ENCODE results near the gene NPAS3.

NPAS3 gene

DNA sequence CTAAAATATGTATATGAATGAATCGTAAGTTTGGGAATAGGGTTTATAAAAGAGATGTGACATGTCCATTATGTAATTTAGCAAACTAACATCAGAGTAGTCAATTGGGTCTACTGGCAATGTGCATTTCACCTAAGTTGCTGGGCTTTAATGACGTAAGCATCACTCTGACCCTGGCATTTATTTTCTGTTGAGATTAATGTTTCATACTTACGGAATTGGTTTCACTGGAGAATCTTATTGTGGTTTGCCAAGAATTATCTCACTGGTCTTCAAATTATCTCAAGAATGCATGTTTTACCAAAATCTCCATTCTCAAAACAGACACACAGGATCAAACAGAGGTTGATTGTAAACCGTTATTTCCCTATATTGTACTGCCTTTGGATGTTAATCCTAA is 437.1 kb downstream of the NPAS3 start:
- Histone ChIP-seq H3K27me3 (ENCODE audit: low read depth) (peaks cover 6% of the 10 kb centered on the region), H3K4me3 (no peak overlapping the region), H3K4me1 (no peaks in the 10 kb centered on the region), H3K36me3 (replicated peaks) (no peaks in the 10 kb centered on the region), H3K9me3 (no peaks in the 10 kb centered on the region)
- DNase-seq (ENCODE audit: low spot score in 2 of 2) = no peak
- in situ Hi-C loops (cut with MboI; ENCODE audit: low sequenced_read_pairs) = no loop called here

DNA sequence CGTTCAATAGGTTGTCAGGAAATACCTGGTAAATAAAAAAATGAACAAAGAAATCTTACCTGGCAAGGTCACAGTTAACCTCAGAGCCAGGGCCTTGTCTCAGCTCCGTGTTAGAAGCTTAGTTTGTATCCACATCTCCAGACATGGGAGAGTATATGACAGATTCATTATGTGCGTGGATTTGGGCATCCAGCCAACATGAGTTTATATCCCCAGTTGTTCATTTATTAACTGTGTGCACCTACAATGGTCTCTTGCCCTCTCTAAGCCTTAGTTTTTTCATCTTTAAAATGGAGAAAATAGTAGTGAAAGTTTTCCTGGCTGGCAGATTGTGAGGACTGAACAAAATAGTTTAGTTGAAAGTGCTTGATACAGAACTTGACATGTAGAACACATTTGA is 437.8 kb downstream of the NPAS3 start:
- Histone ChIP-seq H3K4me1 (no peaks in the 10 kb centered on the region), H3K4me3 (no peak overlapping the region), H3K9me3 (no peaks in the 10 kb centered on the region), H3K36me3 (replicated peaks) (no peaks in the 10 kb centered on the region), H3K27me3 (ENCODE audit: low read depth) (peaks cover 6% of the 10 kb centered on the region)
- in situ Hi-C loops (cut with MboI; ENCODE audit: low sequenced_read_pairs) = no loop called here
- no peak for DNase-seq (ENCODE audit: low spot score in 2 of 2)

DNA sequence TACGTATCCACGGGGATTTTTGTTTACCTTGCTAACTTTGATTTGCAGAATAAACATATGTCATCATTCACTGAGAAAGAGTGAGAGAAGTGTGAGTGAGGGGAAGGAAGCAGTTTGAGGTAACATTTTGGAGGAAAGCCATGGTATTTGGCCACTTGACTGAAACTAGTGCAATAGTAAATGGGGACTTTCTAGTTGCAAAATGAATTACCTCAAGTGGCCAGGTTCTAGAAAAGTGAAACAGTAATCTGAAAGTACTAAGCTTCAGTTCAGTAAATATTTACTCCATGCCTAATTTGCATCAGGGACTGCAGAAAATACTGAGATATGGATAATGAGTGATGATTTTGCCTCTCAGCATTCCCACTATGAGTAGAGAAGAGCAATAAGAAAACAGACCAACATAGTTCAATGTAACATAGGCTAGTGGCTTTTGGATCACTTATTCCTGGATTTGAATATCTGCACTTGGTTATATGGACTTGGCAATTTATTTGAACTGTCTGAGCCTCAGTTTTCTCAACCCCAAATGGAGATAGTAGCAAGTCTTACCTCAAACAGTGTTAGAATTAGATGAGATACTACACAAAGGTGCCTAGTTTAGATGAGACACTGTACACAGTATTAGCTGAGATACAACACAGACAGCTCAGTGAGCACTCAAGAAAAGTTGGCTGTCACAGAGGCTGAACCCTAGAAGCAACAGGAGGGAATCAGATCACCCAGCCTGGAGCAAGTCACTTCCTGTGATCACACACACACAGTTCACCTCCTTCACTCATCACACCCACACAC is 439.1 kb downstream of the NPAS3 start:
- no peaks in the 10 kb centered on the region for H3K4me1 ChIP-seq
- in situ Hi-C loops (cut with MboI; ENCODE audit: low sequenced_read_pairs) = no loop called here
- H3K36me3 ChIP-seq (replicated peaks) = no peaks in the 10 kb centered on the region
- H3K27me3 ChIP-seq (ENCODE audit: low read depth) = peaks cover 6% of the 10 kb centered on the region
- H3K4me3 ChIP-seq = no peak overlapping the region
- DNase-seq (ENCODE audit: low spot score in 2 of 2) = no peak
- H3K9me3 ChIP-seq = no peaks in the 10 kb centered on the region

GRCh38 chr14:33381717-33382116 is 443.0 kb downstream of the NPAS3 start:
- Histone ChIP-seq H3K36me3 (replicated peaks) (no peaks in the 10 kb centered on the region), H3K27me3 (ENCODE audit: low read depth) (no peaks in the 10 kb centered on the region; the same call in 1 of the 2 replicates), H3K9me3 (no peaks in the 10 kb centered on the region), H3K4me1 (no peaks in the 10 kb centered on the region), H3K4me3 (no peak overlapping the region)
- in situ Hi-C loops (cut with MboI; ENCODE audit: low sequenced_read_pairs) = no loop called here
- DNase-seq (ENCODE audit: low spot score in 2 of 2) = no peak

DNA sequence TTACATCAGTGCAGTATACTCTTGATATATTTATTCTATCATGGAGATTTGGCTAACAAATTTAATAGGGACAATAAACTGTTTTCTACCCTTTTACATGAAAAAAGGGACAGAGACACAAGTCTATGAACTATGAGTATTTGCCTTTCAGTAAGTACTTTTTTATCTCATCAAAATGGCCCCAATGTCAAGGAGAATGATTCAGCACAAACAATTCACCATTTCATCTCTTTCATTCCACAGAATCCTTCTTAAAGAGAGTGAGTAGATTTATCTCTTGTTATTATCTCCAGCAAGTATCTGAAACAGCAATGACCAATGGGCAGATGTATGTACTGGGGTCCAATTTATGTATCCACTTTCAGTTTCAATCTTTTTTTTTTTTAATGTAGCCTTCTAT is 447.5 kb downstream of the NPAS3 start:
- no peaks in the 10 kb centered on the region for H3K36me3 ChIP-seq (replicated peaks)
- in situ Hi-C loops (cut with MboI; ENCODE audit: low sequenced_read_pairs) = no loop called here
- H3K4me3 ChIP-seq = no peak overlapping the region
- peaks cover 4% of the 10 kb centered on the region; the same call in 1 of the 2 replicates for H3K27me3 ChIP-seq (ENCODE audit: low read depth)
- no peaks in the 10 kb centered on the region for H3K9me3 ChIP-seq
- no peak for DNase-seq (ENCODE audit: low spot score in 2 of 2)
- no peaks in the 10 kb centered on the region for H3K4me1 ChIP-seq

GRCh38 chr14:33386781-33387180 is 448.1 kb downstream of the NPAS3 start:
- DNase-seq (ENCODE audit: low spot score in 2 of 2) = no peak
- Histone ChIP-seq H3K27me3 (ENCODE audit: low read depth) (peaks cover 4% of the 10 kb centered on the region; the same call in 1 of the 2 replicates), H3K4me1 (no peaks in the 10 kb centered on the region), H3K9me3 (no peaks in the 10 kb centered on the region), H3K4me3 (no peak overlapping the region), H3K36me3 (replicated peaks) (no peaks in the 10 kb centered on the region)
- in situ Hi-C loops (cut with MboI; ENCODE audit: low sequenced_read_pairs) = no loop called here

DNA sequence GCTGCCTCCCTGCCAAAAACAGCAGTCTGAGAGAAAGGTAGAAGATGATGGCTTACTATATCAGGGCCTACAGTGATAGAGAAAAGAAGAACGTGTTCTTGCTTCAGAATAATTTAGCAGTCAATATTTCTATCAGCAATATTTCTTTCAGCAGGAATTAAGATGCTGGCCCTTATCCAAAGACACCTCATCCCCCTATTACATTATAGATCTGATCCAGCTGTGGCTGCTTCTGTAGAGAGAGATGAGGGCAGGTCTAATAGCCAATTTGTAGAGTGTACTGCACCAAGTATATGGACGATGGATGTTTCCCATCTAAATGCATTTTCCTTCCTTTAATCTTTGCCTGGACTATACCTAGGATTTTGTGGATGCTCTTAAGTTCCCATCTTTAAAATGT is 451.7 kb downstream of the NPAS3 start:
- Histone ChIP-seq H3K4me1 (no peaks in the 10 kb centered on the region), H3K9me3 (no peaks in the 10 kb centered on the region), H3K36me3 (replicated peaks) (no peaks in the 10 kb centered on the region), H3K4me3 (no peak overlapping the region), H3K27me3 (ENCODE audit: low read depth) (peaks cover 4% of the 10 kb centered on the region; the same call in 1 of the 2 replicates)
- in situ Hi-C loops (cut with MboI; ENCODE audit: low sequenced_read_pairs) = no loop called here
- DNase-seq (ENCODE audit: low spot score in 2 of 2) = no peak

DNA sequence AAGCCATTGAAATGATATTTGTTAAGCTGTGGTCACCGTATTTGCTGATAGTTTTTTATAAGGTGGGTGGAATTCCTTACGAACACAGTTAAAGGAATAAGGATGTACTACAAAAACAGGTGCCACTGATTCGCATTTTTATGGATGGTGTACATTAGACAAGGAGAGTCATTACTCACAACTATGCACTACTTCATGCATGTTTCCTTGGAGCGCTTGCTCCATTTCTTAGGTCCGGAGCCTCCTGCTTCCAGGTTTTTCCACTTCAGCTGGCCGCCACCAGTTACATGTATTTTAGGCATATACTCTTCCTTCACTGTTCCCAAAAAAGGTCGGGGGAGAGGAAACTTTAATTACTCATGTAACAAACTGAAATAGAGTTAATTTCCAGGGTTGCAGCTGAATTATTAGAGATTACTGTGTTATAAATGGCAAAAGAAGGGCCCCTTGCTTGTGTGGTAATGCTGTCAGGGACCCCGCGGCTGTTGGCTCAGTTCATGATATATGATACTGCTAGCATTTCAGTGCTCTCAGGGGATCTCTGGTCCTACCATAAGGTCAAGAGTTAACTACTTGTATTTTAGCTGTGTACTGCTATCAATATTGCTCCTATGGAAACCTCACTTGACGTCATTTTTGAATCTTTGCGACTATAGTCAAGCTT is 454.7 kb downstream of the NPAS3 start:
- no peaks in the 10 kb centered on the region for H3K9me3 ChIP-seq
- H3K4me1 ChIP-seq = no peaks in the 10 kb centered on the region
- H3K36me3 ChIP-seq (replicated peaks) = no peaks in the 10 kb centered on the region
- in situ Hi-C loops (cut with MboI; ENCODE audit: low sequenced_read_pairs) = no loop called here
- no peak for DNase-seq (ENCODE audit: low spot score in 2 of 2)
- H3K4me3 ChIP-seq = no peak overlapping the region
- H3K27me3 ChIP-seq (ENCODE audit: low read depth) = peaks cover 9% of the 10 kb centered on the region

DNA sequence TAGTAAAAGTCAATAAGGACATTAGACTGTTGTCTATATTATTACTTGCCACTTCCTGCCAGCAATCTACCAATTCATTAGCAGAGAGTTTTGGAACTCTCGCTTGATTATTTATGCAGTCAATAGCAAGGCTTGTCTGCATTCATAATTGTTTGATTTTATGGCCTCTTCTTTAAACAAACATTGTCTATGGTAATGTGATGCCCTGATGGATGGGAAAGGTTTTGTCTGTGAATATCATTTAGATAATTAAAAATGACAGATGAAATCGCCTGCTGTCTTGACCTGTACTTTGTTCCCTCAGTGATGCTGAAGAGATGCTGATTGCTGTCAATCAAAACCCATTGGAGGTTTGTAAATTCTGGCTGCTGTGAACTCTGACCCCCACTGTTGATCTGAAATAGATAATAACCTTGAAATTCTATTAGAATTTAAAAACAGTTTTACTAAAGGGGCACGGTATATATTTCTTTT is 455.3 kb downstream of the NPAS3 start:
- H3K4me1 ChIP-seq = no peaks in the 10 kb centered on the region
- no peaks in the 10 kb centered on the region for H3K9me3 ChIP-seq
- no peaks in the 10 kb centered on the region for H3K36me3 ChIP-seq (replicated peaks)
- no peak for DNase-seq (ENCODE audit: low spot score in 2 of 2)
- H3K27me3 ChIP-seq (ENCODE audit: low read depth) = peaks cover 6% of the 10 kb centered on the region
- in situ Hi-C loops (cut with MboI; ENCODE audit: low sequenced_read_pairs) = no loop called here
- no peak overlapping the region for H3K4me3 ChIP-seq

- H3K9me3 ChIP-seq = peaks cover 5% of the 10 kb centered on the region; the same call in 1 of the 2 replicates
- H3K36me3 ChIP-seq (replicated peaks) = no peaks in the 10 kb centered on the region
- no peak for DNase-seq (ENCODE audit: low spot score in 2 of 2)
- peaks cover 6% of the 10 kb centered on the region for H3K27me3 ChIP-seq (ENCODE audit: low read depth)
- no peaks in the 10 kb centered on the region for H3K4me1 ChIP-seq
- H3K4me3 ChIP-seq = no peak overlapping the region
- in situ Hi-C loops (cut with MboI; ENCODE audit: low sequenced_read_pairs) = no loop called here
Observed at GRCh38 chr14:33401311-33401710, 462.6 kb downstream of the NPAS3 start.

- in situ Hi-C loops (cut with MboI; ENCODE audit: low sequenced_read_pairs) = no loop called here
- H3K9me3 ChIP-seq = peaks cover 5% of the 10 kb centered on the region; the same call in 1 of the 2 replicates
- H3K36me3 ChIP-seq (replicated peaks) = no peaks in the 10 kb centered on the region
- H3K4me1 ChIP-seq = no peaks in the 10 kb centered on the region
- no peak for DNase-seq (ENCODE audit: low spot score in 2 of 2)
- no peak overlapping the region for H3K4me3 ChIP-seq
- H3K27me3 ChIP-seq (ENCODE audit: low read depth) = peaks cover 2% of the 10 kb centered on the region; the same call in 1 of the 2 replicates
Observed at GRCh38 chr14:33402604-33403003, 463.9 kb downstream of the NPAS3 start.

DNA sequence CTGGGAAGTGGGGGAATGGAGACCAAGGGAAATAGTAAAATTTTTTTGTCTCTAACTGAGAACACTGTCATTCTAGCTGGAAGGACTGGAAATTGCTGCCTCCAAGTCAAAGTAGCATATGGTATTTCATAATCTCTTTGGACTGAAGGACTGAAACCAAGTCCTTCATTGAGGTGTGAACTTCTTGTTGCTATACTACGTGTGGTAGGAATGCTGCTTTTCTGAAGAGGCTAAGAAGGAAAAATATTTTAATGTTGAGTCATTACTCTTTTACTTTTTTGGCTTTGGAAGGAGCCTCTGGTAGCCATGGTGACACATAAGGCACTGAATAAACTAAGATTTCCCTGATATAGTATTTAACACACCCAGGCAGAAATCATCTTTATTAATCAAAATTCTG is 465.4 kb downstream of the NPAS3 start:
- Histone ChIP-seq H3K27me3 (ENCODE audit: low read depth) (no peaks in the 10 kb centered on the region; the same call in 1 of the 2 replicates), H3K4me1 (no peaks in the 10 kb centered on the region), H3K36me3 (replicated peaks) (no peaks in the 10 kb centered on the region), H3K4me3 (no peak overlapping the region), H3K9me3 (peaks cover 5% of the 10 kb centered on the region; the same call in 1 of the 2 replicates)
- DNase-seq (ENCODE audit: low spot score in 2 of 2) = no peak
- in situ Hi-C loops (cut with MboI; ENCODE audit: low sequenced_read_pairs) = no loop called here

- in situ Hi-C loops (cut with MboI; ENCODE audit: low sequenced_read_pairs) = no loop called here
- Histone ChIP-seq H3K4me3 (no peak overlapping the region), H3K36me3 (replicated peaks) (no peaks in the 10 kb centered on the region), H3K4me1 (no peaks in the 10 kb centered on the region), H3K9me3 (peaks cover 5% of the 10 kb centered on the region; the same call in 1 of the 2 replicates), H3K27me3 (ENCODE audit: low read depth) (no peaks in the 10 kb centered on the region; the same call in 1 of the 2 replicates)
- DNase-seq (ENCODE audit: low spot score in 2 of 2) = no peak
Observed at GRCh38 chr14:33404964-33405574, 466.4 kb downstream of the NPAS3 start.

DNA sequence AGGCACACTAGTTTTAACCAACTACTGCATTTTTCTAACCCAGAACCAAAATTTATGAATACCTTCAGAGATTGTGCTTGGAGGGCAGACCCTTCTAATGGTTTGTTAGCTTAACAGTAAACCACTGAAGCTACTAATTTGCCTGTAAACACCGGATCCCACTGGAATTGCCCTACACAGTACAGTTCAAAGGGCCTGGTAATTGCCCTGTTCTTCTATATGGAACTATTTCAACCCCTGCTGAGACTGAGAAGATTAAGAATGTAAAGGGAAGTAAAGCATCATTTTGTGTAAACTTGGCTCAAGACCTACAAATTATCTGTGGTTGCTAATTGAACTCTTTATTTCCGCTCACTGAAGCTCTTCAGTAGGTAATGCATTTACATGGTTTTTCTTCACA is 468.1 kb downstream of the NPAS3 start:
- H3K36me3 ChIP-seq (replicated peaks) = no peaks in the 10 kb centered on the region
- no peak overlapping the region for H3K4me3 ChIP-seq
- no peaks in the 10 kb centered on the region for H3K4me1 ChIP-seq
- H3K9me3 ChIP-seq = peaks cover 5% of the 10 kb centered on the region; the same call in 1 of the 2 replicates
- no peak for DNase-seq (ENCODE audit: low spot score in 2 of 2)
- in situ Hi-C loops (cut with MboI; ENCODE audit: low sequenced_read_pairs) = no loop called here
- H3K27me3 ChIP-seq (ENCODE audit: low read depth) = no peaks in the 10 kb centered on the region; the same call in 1 of the 2 replicates

Data from HAP-1 (cell line).